Activated CD8-positive, alpha-beta memory T cell treated with anti-CD3 and anti-CD28 coated beads, Interleukin-2, amount 50 U/mL, for 1 hour (primary cell): ENCODE data around the gene METAP1D.
"Not testable (repeated sequence)": the region's sequence is repeated elsewhere in the genome, so short reads cannot be mapped to it uniquely, and the experiment has no call there.

Experiments
- DNase-seq: peaks from one replicate; pipeline ENCODE4 v3.0.0-alpha.2; 2020; ENCODE audit errors: extremely low read depth

The METAP1D gene

DNA sequence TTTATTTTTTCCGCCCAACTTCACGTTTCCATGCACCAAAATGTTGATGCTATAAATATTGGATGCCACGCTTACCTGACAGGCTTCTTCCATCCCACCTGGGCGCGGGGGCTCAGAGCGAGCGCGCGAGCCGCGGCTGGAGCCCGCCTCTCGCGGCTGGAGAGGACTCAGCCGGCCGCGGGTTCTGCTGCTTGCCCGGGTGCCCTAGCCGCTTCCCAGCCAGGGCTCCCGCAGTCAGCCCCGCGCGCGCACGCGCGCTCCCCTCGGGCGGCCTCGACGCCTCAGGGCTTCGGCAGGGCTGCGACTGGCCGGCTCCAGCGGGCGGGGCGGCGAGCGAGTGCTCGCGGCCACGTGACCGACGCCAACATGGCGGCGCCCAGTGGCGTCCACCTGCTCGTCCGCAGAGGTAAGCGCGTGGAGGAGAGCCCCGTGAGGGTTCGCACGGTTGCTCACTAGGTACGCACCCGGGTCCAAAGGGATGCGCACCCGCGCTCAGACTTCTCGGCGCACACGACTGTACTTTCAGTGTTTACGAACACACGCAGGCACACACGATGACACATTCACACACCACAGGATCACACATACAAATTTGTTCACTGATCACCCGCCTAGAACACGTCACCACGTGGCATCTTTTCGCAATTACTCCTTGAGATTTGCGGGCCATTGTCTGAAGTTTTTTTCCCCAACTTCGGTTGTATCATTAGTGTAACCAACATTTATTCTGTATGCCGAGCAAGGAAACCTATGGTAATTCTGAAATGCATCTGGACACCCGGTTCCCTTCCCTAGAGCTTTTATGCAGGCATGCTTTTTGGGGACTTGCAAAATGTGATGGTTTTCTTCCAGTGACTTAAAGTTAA lies at the start of gene METAP1D:
TSS of gene METAP1D (plus strand) at position 350 of the 866 bp plus-strand sequence. CDS start at position 367, 17 bp downstream.
- peak; percentile 41 for DNase-seq

DNA sequence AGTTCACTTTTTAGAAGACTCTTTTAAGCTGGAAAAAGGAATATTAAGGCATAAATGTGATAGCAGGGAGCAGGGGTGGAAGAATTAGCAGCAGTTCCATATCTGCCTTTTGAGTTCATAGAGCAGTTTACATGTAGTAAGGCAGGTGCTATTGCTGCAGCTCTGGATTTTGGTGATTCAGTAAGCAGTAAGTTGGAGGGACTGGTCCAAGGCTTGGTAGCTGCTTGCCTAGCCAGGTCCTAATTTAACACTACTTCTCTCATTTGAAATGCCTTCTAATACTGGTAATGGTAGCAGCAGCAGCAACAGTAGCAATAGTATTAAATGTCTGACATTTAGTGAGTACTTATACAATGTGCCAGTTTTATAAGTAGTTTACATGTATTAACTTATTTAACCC lies 47.5 kb upstream of the METAP1D start:
- no peak for DNase-seq

GRCh38 chr2:171952748-171953147 lies 47.0 kb upstream of the METAP1D start:
- no peak for DNase-seq

GRCh38 chr2:171956135-171956825 lies 43.5 kb upstream of the METAP1D start:
- no peak for DNase-seq

GRCh38 chr2:171957061-171957460 lies 42.7 kb upstream of the METAP1D start:
- no peak for DNase-seq

GRCh38 chr2:171958475-171958874 lies 41.3 kb upstream of the METAP1D start:
- DNase-seq = no peak

GRCh38 chr2:171959998-171960397 lies 39.8 kb upstream of the METAP1D start:
- no peak for DNase-seq

DNA sequence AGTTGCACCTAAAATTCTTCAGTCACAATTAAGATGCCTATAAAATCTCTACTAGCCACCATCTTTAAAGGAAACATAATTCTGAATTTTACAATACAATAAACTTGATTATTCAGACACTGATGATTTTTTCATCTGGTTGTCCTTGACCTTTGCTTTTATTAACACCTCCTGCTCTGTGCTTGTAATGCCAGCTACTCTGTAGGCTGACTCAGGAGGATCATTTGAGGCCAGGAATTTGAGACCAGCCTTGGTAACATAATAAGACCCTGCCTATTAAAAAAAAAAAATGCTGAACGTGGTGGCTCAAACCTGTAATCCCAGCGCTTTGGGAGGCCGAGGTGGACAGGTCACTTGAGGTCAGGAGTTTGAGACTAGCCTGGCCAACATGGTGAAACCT lies 39.2 kb upstream of the METAP1D start:
- DNase-seq = no peak

DNA sequence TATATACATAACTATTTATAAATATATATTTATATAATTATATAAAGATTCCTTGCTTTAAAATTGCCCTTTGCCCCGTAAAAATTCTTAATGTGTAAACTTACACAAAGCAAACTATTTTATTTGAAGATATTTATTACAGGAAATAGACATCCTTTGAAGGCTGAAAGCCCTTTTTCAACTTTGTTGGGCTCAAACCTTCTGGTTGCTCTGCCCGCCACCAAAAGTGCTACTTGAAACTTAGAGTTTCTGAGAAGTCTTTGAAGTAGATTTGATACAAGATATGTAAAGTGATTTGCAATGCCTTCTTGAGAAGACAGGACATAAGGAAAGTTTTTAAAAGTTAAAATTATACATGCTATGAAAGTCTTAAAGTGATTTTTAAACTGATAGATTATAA lies 36.6 kb upstream of the METAP1D start:
- no peak for DNase-seq

DNA sequence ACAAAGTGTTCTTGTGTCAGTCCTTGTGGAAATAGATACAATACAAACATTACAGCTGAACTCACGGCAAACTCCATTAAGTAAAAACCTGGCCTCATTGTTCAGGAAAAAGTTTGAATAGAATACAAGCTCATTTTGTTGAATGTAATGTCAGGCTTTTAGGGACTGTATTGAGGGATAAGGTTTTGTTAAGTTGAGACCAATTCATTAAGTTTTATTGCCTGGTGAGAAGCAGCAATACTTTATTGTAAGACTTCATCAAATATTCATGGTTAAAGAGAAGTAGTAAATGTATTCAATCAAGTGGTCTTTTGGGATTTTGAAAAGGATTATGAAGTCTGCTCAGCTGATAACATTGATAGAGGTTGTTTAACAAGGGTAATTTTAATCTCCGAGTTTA lies 35.4 kb upstream of the METAP1D start:
- no peak for DNase-seq

GRCh38 chr2:171965238-171965637 lies 34.5 kb upstream of the METAP1D start:
- DNase-seq = no peak

- DNase-seq = no peak
These were observed 34.1 kb upstream of the METAP1D start for GRCh38 chr2:171965661-171966060.

DNA sequence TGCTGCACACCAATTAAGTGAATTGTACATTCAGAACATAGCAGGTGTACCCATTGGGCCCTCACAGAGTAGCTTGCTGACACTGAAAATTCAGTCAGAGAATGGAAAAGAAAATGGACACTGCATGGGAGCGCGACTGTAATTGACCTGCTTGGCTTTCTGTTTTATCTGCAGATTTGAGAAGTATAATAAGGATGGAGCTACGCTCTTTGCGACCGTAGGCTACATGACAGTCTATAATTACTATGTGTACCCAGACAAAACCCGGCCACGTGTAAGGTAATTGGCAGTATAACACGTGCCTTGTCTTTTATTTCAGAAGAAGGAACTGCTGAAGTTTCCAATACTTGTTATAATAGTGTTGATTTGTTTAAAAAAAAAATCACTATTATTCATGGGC lies 33.5 kb upstream of the METAP1D start:
- no peak for DNase-seq

- DNase-seq = no peak
These were observed 33.1 kb upstream of the METAP1D start for GRCh38 chr2:171966688-171967087.

GRCh38 chr2:171968509-171968908 lies 31.2 kb upstream of the METAP1D start:
- DNase-seq = no peak

DNA sequence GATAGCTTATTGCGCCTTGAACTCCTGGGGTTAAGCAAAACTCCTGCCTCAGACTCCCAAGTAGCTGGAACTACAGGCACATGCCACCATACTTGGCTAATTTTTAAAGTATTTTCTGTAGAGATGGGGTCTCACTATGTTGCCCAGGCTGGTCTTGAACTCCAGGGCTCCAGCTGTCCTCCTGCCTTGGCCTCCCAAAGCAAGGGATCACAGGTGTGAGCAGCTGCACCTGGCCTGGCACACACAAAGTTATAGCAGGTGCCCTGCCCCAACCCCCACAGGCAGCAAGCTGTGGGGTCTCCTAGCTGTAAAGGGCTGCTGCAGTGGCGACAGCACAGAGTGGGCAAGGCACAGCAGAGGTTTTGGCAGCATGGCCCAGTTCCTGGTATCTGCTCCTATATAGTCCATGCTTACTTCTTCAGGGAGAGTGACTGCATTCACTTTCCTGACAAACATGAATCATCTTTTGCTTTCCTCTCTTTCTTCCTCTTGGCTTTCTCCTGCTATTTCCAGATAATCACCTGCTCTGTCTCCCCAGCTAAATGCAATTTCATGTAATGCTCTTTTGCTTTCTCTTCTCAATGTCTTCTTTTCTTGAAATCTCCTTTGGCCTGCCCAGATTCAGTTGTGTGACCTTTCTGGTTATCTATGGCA lies 27.3 kb upstream of the METAP1D start:
- DNase-seq = no peak

GRCh38 chr2:171979103-171979502 lies 20.6 kb upstream of the METAP1D start:
- DNase-seq = no peak

DNA sequence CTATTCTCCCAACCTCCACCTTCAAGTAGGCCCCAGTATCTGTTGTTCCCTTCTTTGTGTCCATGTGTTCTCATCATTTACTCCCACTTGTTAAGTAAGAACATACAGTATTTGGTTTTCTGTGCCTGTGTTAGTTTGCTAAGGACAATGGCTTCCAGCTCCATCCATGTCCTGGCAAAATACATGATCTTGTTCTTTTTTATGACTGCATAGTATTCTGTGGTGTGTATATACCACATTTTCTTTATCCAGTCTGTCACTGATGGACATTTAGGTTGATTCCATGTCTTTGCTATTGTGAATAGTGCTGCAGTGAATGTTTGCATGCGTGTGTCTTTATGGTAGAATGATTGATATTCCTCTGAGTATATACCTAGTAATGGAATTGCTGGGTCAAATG lies 15.8 kb upstream of the METAP1D start:
- DNase-seq = not testable (repeated sequence)

DNA sequence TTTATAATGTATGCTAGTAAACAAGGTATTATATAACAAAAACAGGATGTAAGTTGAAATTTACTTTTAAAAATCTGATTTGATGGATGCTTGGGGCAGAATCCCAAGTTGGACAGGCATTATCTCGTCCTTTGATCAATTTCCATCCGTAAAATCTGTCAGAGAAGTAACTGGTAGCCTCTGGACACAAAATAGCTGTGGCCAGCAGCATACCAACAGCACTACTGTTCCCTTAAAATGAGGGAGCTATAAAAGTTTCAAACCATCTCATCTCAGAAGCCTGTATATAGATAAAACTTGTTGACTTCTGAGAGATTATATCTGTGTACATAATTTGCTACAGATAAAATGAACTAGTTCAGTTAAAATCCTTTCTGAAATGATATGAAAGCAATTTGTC lies 14.7 kb upstream of the METAP1D start:
- no peak for DNase-seq

- DNase-seq = no peak
These were observed 13.0 kb upstream of the METAP1D start for GRCh38 chr2:171986778-171987177.

GRCh38 chr2:171991027-171991426 lies 8.7 kb upstream of the METAP1D start:
- no peak for DNase-seq

DNA sequence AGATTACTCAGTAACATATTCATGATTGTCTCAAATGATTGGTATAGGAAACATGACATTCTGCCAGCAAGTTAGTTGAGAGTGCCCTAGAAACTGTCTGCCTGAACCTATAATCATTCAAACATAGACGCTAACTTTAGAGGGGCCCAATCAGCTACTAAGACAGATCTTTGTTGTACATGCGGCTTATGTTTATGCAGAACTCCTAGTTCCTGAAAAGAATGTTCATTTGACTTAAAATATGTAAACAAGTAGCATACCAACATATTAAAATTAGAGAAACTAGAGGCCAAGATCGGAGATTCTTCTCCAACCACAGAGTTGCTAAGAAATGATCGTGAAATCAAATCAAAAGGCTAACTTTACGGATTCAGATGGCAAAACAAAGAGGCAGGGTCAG lies 4.2 kb upstream of the METAP1D start:
- DNase-seq = no peak

GRCh38 chr2:171996021-171996420 lies 3.7 kb upstream of the METAP1D start:
- DNase-seq = no peak
